ENCODE data around the gene IL4R.

IL4R gene

GRCh38 chr16:27361987-27362386 is 48.2 kb downstream of the IL4R start:
- no peak for DNase-seq (ENCODE audit: low spot score)
- TF ChIP-seq, protein P1, sequence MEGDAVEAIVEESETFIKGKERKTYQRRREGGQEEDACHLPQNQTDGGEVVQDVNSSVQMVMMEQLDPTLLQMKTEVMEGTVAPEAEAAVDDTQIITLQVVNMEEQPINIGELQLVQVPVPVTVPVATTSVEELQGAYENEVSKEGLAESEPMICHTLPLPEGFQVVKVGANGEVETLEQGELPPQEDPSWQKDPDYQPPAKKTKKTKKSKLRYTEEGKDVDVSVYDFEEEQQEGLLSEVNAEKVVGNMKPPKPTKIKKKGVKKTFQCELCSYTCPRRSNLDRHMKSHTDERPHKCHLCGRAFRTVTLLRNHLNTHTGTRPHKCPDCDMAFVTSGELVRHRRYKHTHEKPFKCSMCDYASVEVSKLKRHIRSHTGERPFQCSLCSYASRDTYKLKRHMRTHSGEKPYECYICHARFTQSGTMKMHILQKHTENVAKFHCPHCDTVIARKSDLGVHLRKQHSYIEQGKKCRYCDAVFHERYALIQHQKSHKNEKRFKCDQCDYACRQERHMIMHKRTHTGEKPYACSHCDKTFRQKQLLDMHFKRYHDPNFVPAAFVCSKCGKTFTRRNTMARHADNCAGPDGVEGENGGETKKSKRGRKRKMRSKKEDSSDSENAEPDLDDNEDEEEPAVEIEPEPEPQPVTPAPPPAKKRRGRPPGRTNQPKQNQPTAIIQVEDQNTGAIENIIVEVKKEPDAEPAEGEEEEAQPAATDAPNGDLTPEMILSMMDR (IDR thresholded peaks at IDR 0.05; ENCODE audit: extremely low read depth, missing control alignments): no peak

GRCh38 chr16:27362570-27363245 is 48.9 kb downstream of the IL4R start:
- DNase-seq (ENCODE audit: low spot score): no peak
- TF ChIP-seq, protein P1 (IDR thresholded peaks at IDR 0.05; ENCODE audit: extremely low read depth, missing control alignments): no peak

DNA sequence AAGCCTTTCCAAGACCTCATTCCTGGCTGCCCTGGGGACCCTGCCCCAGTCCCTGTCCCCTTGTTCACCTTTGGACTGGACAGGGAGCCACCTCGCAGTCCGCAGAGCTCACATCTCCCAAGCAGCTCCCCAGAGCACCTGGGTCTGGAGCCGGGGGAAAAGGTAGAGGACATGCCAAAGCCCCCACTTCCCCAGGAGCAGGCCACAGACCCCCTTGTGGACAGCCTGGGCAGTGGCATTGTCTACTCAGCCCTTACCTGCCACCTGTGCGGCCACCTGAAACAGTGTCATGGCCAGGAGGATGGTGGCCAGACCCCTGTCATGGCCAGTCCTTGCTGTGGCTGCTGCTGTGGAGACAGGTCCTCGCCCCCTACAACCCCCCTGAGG is 49.5 kb downstream of the IL4R start:
- TF ChIP-seq, protein P1 (IDR thresholded peaks at IDR 0.05; ENCODE audit: extremely low read depth, missing control alignments): no peak
- DNase-seq (ENCODE audit: low spot score): no peak

GRCh38 chr16:27363797-27364196 is 50.0 kb downstream of the IL4R start:
- no peak for DNase-seq (ENCODE audit: low spot score)
- TF ChIP-seq, protein P1 (IDR thresholded peaks at IDR 0.05; ENCODE audit: extremely low read depth, missing control alignments): no peak

DNA sequence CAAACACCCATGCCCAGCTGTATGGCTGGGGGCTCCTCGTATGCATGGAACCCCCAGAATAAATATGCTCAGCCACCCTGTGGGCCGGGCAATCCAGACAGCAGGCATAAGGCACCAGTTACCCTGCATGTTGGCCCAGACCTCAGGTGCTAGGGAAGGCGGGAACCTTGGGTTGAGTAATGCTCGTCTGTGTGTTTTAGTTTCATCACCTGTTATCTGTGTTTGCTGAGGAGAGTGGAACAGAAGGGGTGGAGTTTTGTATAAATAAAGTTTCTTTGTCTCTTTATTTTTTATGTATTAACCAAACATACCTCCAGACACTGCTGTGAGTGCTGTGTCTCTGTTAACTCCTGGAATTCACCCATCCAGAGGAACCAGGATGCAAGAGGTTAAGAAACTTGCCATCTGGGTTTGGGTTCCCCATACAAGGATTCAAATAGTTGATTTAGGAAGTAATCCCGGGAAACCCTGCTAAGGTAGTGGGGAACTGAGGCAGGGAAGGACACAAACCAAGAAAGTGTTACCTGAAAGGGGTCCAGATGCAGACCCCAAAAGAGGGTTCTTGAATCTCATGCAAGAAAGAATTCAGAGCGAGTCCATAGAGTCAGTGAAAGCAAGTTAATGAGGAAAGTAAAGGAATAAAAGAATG is 50.8 kb downstream of the IL4R start:
- no peak for DNase-seq (ENCODE audit: low spot score)
- TF ChIP-seq, protein P1 (IDR thresholded peaks at IDR 0.05; ENCODE audit: extremely low read depth, missing control alignments): no peak

GRCh38 chr16:27365142-27366089 is 51.6 kb downstream of the IL4R start:
- DNase-seq (ENCODE audit: low spot score): no peak
- TF ChIP-seq, protein P1 (IDR thresholded peaks at IDR 0.05; ENCODE audit: extremely low read depth, missing control alignments): no peak

Measured in GM20000 (cell line).